Neural progenitor cell (in vitro differentiated cells): ENCODE data around the gene KIF12.

Experiments
- CTCF ChIP-seq: fragments of 200-600 bp; sonication (generic); IDR thresholded peaks from 2 replicates; pipeline ENCODE4 v1.5.1; 2017; ENCODE audit warnings: antibody characterized with exemption, mild to moderate bottlenecking
- EZH2 ChIP-seq: fragments of 200-600 bp; sonication (generic); IDR thresholded peaks from 2 replicates; pipeline ENCODE4 v1.6.1; 2017; ENCODE audit warnings: antibody characterized with exemption, mild to moderate bottlenecking, moderate library complexity
- EZH2phosphoT487 ChIP-seq: fragments of 200-600 bp; sonication (generic); IDR thresholded peaks from 2 replicates; pipeline ENCODE4 v1.6.1; 2017; ENCODE audit warnings: antibody characterized with exemption

- TF ChIP-seq EZH2: no peak
- TF ChIP-seq CTCF: no peak
- no peak for TF ChIP-seq EZH2phosphoT487
Observed at GRCh38 chr9:114060070-114060469, 39.0 kb downstream of the KIF12 start.
